SHP77 treated with DMSO at 0.1 percent for 48 hours (cell line): ENCODE results near the gene SLC35F2.
"Not testable (repeated sequence)": the region's sequence is repeated elsewhere in the genome, so short reads cannot be mapped to it uniquely, and the experiment has no call there.

Source experiments
- DNase-seq: peaks from one replicate; lab custom pipeline; 2025; lab: John Stamatoyannopoulos, UW

SLC35F2 gene, protein sequence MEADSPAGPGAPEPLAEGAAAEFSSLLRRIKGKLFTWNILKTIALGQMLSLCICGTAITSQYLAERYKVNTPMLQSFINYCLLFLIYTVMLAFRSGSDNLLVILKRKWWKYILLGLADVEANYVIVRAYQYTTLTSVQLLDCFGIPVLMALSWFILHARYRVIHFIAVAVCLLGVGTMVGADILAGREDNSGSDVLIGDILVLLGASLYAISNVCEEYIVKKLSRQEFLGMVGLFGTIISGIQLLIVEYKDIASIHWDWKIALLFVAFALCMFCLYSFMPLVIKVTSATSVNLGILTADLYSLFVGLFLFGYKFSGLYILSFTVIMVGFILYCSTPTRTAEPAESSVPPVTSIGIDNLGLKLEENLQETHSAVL

DNA sequence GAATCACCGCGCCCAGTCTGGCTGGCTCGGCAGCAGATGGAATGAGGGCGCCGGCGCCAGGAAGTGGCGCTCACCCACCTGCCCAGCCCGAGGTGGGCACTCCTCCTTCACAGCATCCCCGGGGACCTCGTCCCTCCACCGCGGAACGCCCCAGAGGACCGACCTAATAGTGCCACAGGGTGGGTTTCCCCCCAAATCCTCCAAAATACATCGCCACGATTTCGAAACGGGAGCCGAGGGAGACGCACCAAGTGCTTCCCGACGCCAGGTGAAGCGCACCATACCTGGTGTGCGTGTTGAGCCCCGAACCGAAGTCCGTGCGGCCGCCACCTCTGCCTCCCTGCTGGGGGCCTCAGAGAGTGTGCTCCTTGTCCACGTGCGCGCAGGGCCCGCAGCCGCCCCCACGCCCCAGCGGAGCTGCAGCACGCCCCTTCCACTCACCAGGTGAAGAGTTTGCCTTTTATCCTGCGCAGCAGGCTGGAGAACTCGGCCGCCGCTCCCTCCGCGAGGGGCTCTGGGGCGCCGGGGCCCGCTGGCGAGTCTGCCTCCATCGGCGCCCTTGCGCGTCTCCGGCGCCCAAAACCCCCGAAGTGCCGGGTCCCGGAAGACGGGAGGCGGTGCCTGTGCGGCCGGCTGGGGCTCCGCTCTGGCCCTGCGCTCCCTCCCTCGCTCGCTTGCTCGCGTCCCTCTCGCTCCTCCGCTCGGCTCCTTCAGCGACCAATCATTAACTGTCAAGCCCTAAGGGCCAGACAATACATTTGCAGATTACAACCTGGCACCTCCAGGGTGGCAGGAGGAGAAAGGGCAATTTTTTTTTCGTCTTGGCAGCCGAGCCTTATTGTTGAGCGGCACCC, at the start of gene SLC35F2:
TSS of gene SLC35F2 (minus strand) at position 571 of the 854 bp plus-strand sequence. CDS start at position 551, 20 bp downstream.
- DNase-seq: peak; percentile 70

GRCh38 chr11:107908211-107908610, 49.6 kb upstream of the SLC35F2 start:
- DNase-seq: no peak

DNA sequence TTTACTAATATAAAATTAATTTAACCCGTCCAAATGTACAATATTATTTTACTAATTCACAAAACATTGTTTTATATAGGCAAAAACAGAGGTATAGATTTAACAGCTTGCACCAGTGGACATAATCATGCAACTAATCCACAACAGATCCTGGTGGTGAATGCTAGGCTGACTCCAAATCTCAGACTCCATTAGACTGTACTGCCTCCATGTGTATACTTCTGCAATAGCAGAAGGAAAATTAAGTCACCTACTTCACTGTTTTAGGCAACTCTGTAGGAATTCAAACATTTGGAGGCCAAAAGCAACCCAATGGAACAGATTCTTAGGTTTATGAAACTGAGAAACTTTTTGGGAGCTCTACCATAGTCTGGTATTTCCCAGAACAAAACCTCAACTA, 39.7 kb upstream of the SLC35F2 start:
- DNase-seq: no peak

DNA sequence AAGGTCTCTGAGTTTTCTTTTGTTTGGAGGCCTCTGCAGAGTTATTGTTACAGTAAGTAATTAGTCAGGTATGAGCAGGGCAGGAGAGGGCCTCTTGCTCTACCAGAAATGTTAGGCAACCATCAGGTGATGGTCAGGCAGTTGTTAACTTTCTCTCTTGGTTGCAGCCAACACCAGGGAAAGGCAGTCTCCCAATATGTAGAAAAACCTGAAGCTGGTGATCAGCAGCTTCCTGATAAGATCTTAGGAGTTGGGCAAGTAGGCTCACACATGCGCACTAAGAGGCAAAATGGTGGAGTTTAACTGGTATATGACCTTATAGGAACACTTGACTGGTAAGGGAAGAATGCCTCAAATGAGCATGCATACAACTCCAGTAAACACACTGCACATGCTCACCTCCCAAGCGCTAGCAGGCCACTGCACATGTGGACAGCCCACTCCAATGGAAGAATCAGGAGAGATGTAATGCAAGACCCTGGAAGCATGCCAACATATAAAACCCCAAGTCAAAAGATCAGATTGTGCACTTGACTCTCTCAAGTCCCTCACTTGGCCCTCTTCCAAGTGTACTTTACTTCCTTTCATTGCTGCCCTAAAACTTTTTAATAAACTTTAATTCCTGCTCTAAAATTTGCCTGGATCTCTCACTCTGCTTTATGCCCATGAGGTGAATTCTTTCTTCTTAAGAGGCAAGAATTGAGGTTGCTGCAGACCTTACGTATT, 23.7 kb upstream of the SLC35F2 start:
- DNase-seq: no peak

GRCh38 chr11:107881471-107881870, 22.9 kb upstream of the SLC35F2 start:
- DNase-seq: not testable (repeated sequence)

DNA sequence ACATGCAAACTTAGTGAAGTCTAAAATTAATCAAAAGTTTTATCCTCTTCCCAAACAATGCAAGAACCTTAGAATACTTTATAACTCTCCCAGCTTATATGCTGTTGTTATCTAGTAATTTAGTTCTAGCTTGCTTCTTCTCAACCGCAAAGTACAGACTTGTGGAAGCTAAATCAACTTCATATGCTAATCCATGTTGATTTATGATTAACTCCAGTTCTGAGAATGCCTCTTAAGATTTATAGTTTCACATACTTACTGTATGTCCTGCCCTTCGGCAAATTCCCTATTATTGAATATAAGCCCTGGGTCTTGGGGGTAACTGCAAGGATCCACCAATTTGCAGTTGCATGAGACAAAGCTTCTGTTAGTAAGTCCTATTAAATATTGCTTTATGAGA, 17.6 kb upstream of the SLC35F2 start:
- DNase-seq: no peak

- DNase-seq: no peak
Observed at GRCh38 chr11:107864591-107864990, 6.0 kb upstream of the SLC35F2 start.

GRCh38 chr11:107860688-107861087, 2.1 kb upstream of the SLC35F2 start:
- DNase-seq: no peak

GRCh38 chr11:107860240-107860620, 1.6 kb upstream of the SLC35F2 start:
- not testable (repeated sequence) for DNase-seq

DNA sequence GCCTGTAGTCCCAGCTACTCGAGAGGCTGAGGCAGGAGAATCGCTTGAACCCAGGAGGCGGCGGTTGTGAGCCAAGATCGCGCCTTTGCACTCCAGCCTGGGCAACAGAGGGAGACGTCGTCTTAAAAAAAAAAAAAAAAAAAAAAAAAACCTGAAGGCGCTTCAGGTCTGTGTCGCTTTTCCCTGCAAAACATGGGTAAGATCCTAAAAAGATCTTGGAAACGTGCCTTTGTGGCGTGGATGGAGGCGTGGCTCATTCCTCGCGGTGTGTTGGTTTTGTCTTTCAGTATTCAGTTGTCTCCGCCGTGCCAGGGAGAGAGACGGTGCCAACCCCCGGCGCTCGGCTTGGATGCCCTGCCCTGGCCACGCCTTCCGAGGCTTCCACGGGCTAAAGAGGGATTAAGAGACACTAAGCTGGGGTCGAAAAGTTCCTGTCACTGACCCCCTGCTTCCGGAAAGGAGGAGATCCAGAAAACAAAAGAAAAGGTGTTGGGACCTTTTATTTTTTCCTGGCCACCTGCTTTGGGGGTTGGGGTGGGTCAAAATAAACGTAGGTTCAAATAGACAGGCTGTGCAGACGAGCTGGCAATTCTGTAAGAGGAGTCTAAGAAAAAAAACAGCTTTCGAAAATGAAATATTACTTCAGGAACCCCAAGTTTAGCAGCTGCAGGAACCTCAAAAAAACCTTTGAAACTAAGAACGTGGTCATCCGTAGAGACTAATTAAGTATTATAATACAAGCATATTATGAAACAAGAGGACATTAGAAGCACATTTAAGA, 1.1 kb upstream of the SLC35F2 start:
- DNase-seq: peak; percentile 24

- DNase-seq: no peak
Observed at GRCh38 chr11:107857550-107858216, 904 bp downstream of the SLC35F2 start.

DNA sequence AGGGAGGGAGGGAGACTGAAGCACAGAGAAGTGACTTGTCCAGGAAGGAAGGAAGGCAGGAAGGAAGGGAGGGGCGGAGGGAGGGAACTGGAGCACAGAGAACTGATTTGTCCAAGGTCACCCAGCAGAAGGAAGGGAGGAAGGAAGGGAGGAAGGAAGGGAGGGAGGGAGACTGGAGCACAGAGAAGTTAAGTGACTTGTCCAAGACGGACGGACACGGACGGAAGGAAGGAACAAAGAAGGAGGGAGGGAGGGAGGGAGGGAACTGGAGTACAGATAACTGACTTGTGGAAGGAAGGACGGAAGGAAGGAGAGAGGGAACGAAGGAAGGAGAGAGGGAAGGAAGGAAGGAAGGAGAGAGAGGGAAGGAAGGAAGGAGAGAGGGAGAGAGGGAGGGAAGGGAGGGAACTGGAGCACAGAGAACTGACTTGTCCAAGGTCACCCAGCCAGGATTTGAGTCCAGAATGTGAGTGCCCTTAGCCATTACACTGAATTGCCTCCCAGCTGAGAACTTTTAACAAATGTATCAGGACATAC, 1.5 kb downstream of the SLC35F2 start:
- no peak for DNase-seq

DNA sequence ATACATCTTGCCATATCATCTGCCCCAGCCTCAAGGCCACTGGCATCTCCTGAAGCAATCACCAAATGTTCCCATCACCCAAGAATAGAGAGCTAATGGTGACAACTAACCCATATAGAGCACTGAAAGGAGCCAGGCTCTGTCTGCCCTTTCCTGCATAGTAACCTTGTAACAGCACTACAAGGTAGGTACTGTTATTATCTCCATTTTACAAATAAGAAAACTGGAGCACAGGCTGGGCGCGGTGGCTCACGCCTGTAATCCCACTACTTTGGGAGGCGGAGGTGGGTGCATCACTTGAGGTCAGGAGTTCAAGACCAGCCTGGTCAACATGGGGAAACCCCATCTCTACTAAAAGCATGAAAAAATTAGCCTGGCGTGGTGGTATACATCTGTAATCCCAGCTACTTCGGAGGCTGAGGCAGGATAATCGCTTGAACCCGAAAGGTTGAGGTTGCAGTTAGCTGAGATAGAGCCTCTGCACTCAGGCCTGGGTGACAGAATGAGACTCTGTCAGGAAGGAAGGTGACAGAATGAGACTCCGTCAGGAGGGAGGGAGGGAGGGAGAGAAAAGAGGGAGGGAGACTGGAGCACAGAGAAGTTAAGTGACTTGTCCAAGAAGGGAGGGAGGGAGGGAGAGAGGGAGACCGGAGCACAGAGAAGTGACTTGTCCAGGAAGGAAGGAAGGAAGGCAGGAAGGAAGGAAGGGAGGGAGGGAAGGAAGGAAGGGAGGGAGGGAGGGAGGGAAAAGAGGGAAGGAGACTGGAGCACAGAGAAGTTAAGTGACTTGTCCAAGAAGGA, 2.2 kb downstream of the SLC35F2 start:
- DNase-seq: no peak

GRCh38 chr11:107853070-107853469, 5.5 kb downstream of the SLC35F2 start:
- no peak for DNase-seq

DNA sequence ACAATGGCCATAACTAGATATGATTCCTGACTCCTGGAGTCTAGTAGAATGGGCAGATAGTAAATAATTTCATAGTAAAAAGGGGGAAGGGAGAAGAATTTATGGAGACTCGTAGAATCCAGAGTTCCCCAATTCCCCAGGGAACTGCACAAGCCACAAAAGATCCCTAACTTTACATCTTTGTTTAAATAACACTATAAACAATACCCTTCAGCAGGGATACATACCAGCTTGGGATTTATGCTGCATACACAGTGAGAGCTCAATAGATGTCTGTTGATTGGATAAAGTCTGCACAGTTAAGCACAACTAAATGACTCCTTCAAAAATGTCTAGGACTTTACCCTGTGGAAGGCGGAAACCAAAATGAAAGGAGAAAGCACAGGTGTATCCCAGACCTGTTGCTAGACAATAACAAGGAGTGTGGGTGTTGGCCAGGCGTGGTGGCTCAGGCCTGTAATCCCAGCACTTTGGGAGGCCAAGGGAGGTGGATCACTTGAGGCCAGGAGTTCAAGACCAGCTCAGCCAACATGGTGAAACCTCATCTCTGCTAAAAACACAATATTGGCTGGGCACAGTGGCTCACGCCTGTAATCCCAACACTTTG, 6.8 kb downstream of the SLC35F2 start:
- DNase-seq: no peak

DNA sequence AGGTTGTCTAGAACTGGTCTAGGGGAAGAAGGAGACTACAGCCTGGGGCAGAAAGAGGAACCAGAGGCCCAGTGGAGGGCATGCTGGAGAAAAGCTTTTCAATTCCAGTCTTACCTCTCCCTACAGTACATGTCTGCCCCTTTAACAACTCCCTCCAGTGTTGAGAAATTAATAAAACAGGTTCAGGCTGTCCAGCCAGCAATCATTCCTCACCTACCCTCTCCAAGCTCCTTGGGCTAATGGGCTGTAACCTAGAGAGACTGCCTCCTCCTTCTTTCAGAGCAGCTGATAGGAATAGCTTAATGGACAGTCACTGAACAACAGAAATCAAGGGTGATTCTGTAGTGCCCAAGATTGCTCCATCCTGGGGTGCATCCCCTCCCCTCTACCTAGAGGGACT, 8.8 kb downstream of the SLC35F2 start:
- DNase-seq: no peak

DNA sequence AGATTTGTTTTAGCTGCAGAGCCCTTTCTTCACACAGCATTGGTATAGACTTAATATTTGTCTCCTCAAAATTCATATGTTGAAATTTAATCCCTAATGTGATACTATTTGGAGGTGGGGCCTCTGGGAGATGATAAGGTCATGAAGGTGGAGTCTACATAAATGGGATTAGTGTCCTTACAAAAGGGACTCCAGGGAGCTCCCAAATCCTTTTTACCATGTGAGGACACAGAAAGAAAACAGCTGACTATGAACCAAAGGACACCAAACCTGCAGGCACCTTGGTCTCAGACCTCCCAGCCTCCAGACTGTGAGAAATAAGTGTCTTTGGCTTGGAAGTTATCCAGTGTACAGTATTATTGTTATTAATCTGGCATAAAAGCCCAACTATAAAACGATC, 10.2 kb downstream of the SLC35F2 start:
- no peak for DNase-seq

GRCh38 chr11:107847184-107847583, 11.4 kb downstream of the SLC35F2 start:
- no peak for DNase-seq

- DNase-seq: no peak
Observed at GRCh38 chr11:107844041-107844440, 14.5 kb downstream of the SLC35F2 start.
